Measurements from ENCODE around the gene SASH1. TPM values are rescaled to one million over a fixed set of nuclear protein-coding genes. Genes with fewer than 3 reads are reported as not detected.

SASH1 gene
- total RNA-seq, 1 experiment from 2014 or later: 12.3 TPM

- TF ChIP-seq CTCF (IDR thresholded peaks at IDR 0.05; ENCODE audit: unreplicated experiment): no peak
- Mint-ChIP-seq H3K27ac (ENCODE audit: unreplicated experiment) (no peak overlapping the region), H3K4me3 (ENCODE audit: low read depth, unreplicated experiment) (no peak overlapping the region), H3K36me3 (ENCODE audit: insufficient read depth, unreplicated experiment) (no peaks in the 10 kb centered on the region), H3K4me1 (ENCODE audit: low read depth, unreplicated experiment) (no peaks in the 10 kb centered on the region), H3K27me3 (ENCODE audit: unreplicated experiment) (no peaks in the 10 kb centered on the region), H3K9me3 (ENCODE audit: low read depth, unreplicated experiment) (no peaks in the 10 kb centered on the region)
- DNase-seq: no peak
- BruUV-seq (replicated peaks): no TSS peak
- intact Hi-C loops (cut with micrococcal nuclease; ENCODE audit: unreplicated experiment): no loop called here
- CTCF ChIA-PET: no interaction called here
These were observed 171.6 kb downstream of the SASH1 start for GRCh38 chr6:148514091-148514845.

- CTCF ChIA-PET: no interaction called here
- no peak for DNase-seq
- Mint-ChIP-seq H3K27me3 (ENCODE audit: unreplicated experiment) (no peaks in the 10 kb centered on the region), H3K4me1 (ENCODE audit: low read depth, unreplicated experiment) (no peaks in the 10 kb centered on the region), H3K4me3 (ENCODE audit: low read depth, unreplicated experiment) (no peak overlapping the region), H3K27ac (ENCODE audit: unreplicated experiment) (no peak overlapping the region), H3K9me3 (ENCODE audit: low read depth, unreplicated experiment) (no peaks in the 10 kb centered on the region), H3K36me3 (ENCODE audit: insufficient read depth, unreplicated experiment) (no peaks in the 10 kb centered on the region)
- intact Hi-C loops (cut with micrococcal nuclease; ENCODE audit: unreplicated experiment): no loop called here
- no peak for TF ChIP-seq CTCF (IDR thresholded peaks at IDR 0.05; ENCODE audit: unreplicated experiment)
- BruUV-seq (replicated peaks): no TSS peak
These were observed 173.6 kb downstream of the SASH1 start for GRCh38 chr6:148516217-148516616.

- TF ChIP-seq CTCF (IDR thresholded peaks at IDR 0.05; ENCODE audit: unreplicated experiment): no peak
- CTCF ChIA-PET: no interaction called here
- BruUV-seq (replicated peaks): no TSS peak
- Mint-ChIP-seq H3K9me3 (ENCODE audit: low read depth, unreplicated experiment) (no peaks in the 10 kb centered on the region), H3K36me3 (ENCODE audit: insufficient read depth, unreplicated experiment) (no peaks in the 10 kb centered on the region), H3K27ac (ENCODE audit: unreplicated experiment) (no peak overlapping the region), H3K4me1 (ENCODE audit: low read depth, unreplicated experiment) (no peaks in the 10 kb centered on the region), H3K4me3 (ENCODE audit: low read depth, unreplicated experiment) (no peak overlapping the region), H3K27me3 (ENCODE audit: unreplicated experiment) (no peaks in the 10 kb centered on the region)
- intact Hi-C loops (cut with micrococcal nuclease; ENCODE audit: unreplicated experiment): no loop called here
- no peak for DNase-seq
These were observed 174.0 kb downstream of the SASH1 start for GRCh38 chr6:148516617-148517016.

- Mint-ChIP-seq H3K27me3 (ENCODE audit: unreplicated experiment) (no peaks in the 10 kb centered on the region), H3K4me3 (ENCODE audit: low read depth, unreplicated experiment) (no peak overlapping the region), H3K27ac (ENCODE audit: unreplicated experiment) (no peak overlapping the region), H3K9me3 (ENCODE audit: low read depth, unreplicated experiment) (no peaks in the 10 kb centered on the region), H3K4me1 (ENCODE audit: low read depth, unreplicated experiment) (no peaks in the 10 kb centered on the region), H3K36me3 (ENCODE audit: insufficient read depth, unreplicated experiment) (no peaks in the 10 kb centered on the region)
- intact Hi-C loops (cut with micrococcal nuclease; ENCODE audit: unreplicated experiment): no loop called here
- CTCF ChIA-PET: no interaction called here
- DNase-seq: no peak
- no peak for TF ChIP-seq CTCF (IDR thresholded peaks at IDR 0.05; ENCODE audit: unreplicated experiment)
- no TSS peak for BruUV-seq (replicated peaks)
These were observed 174.8 kb downstream of the SASH1 start for GRCh38 chr6:148517470-148517869.

All from Calu3 (cell line).